IMR-90 (cell line): Measurements from ENCODE around the gene EIF1AD. TPM values are rescaled to one million over a fixed set of nuclear protein-coding genes. Genes with fewer than 3 reads are reported as not detected.

Source experiments
- ATAC-seq: fragments of 200-7000 bp; cut with Tn5 transposase; 2 replicates; pipeline ENCODE4 v1.9.1; 2020; ENCODE audit warnings: low read depth, mild to moderate bottlenecking, moderate library complexity
- BruUV-seq: library from RNA; stranded (reverse); fragments of 400-500 nt; replicated peaks from 2 replicates; lab custom pipeline; 2021; lab: Mats Ljungman, UMichigan
- CTCF ChIA-PET: fragments of 300-600 bp; formaldehyde crosslinking; extraction: SDS; loops from one replicate; lab custom pipeline; 2021; ENCODE audit warnings: antibody characterized with exemption; lab: Yijun Ruan, JAX
- POLR2A ChIA-PET: fragments of 300-600 bp; sonication (Branson Sonifier 250); formaldehyde crosslinking; loops from one replicate; lab custom pipeline; 2022; ENCODE audit warnings: antibody characterized with exemption; ENCODE audit not compliant: unreplicated experiment; lab: Charles Lee
- DNase-seq: peaks from one replicate; pipeline ENCODE4 v3.0.0; 2013
- H2AFZ ChIP-seq: replicated peaks from 2 replicates; pipeline ENCODE3; 2013; ENCODE audit warnings: low read length, mild to moderate bottlenecking; ENCODE audit not compliant: poor library complexity
- H2AK5ac ChIP-seq: 2 replicates; pipeline ENCODE4 v1.6.1; 2013; ENCODE audit warnings: low read depth, low read length, inconsistent platforms
- H2AK9ac ChIP-seq: replicated peaks from 2 replicates; pipeline ENCODE3; 2013; ENCODE audit warnings: mild to moderate bottlenecking, low read depth, low read length, moderate library complexity; ENCODE audit not compliant: poor library complexity
- H2BK120ac ChIP-seq: 2 replicates; pipeline ENCODE4 v1.6.1; 2013; ENCODE audit warnings: low read depth, low read length, inconsistent platforms
- H2BK15ac ChIP-seq: 3 replicates; pipeline ENCODE4 v1.6.1; 2013; ENCODE audit warnings: low read depth, low read length, inconsistent platforms
- H2BK20ac ChIP-seq: 2 replicates; pipeline ENCODE4 v1.6.1; 2013; ENCODE audit warnings: low read depth, mild to moderate bottlenecking, inconsistent platforms, low read length, moderate library complexity
- H2BK5ac ChIP-seq: 2 replicates; pipeline ENCODE4 v1.6.1; 2013; ENCODE audit warnings: mild to moderate bottlenecking, low read depth, low read length, inconsistent platforms; ENCODE audit not compliant: poor library complexity, severe bottlenecking
- H3K14ac ChIP-seq: replicated peaks from 2 replicates; pipeline ENCODE4 v1.6.1; 2013; ENCODE audit warnings: low read depth, low read length, inconsistent platforms
- H3K18ac ChIP-seq: 2 replicates; pipeline ENCODE4 v1.6.1; 2013; ENCODE audit warnings: low read depth, low read length, control low read depth
- H3K23ac ChIP-seq: 2 replicates; pipeline ENCODE4 v1.6.1; 2013; ENCODE audit warnings: low read depth, low read length, inconsistent platforms
- H3K27ac ChIP-seq: 2 replicates; pipeline ENCODE4 v1.5.1; 2013; ENCODE audit warnings: mild to moderate bottlenecking, control low read depth, low read length; ENCODE audit not compliant: insufficient read depth
- H3K27me3 ChIP-seq: 2 replicates; pipeline ENCODE4 v1.6.1; 2013; ENCODE audit warnings: low read length; ENCODE audit not compliant: control insufficient read depth, insufficient read depth
- H3K36me3 ChIP-seq: 2 replicates; pipeline ENCODE4 v1.6.1; 2013; ENCODE audit warnings: low read length, mixed read lengths; ENCODE audit not compliant: control insufficient read depth, insufficient read depth
- H3K4ac ChIP-seq: 2 replicates; pipeline ENCODE4 v1.6.1; 2013; ENCODE audit warnings: low read depth, low read length, inconsistent platforms
- H3K4me1 ChIP-seq: 2 replicates; pipeline ENCODE4 v1.6.1; 2013; ENCODE audit warnings: low read length, mixed read lengths; ENCODE audit not compliant: control insufficient read depth, insufficient read depth
- H3K4me2 ChIP-seq: 2 replicates; pipeline ENCODE4 v1.6.1; 2013; ENCODE audit warnings: low read depth, mild to moderate bottlenecking, control low read depth, low read length, moderate library complexity
- H3K4me3 ChIP-seq: 2 replicates; pipeline ENCODE4 v1.5.1; 2013; ENCODE audit warnings: low read depth, mild to moderate bottlenecking, control low read depth, low read length, moderate library complexity; ENCODE audit not compliant: insufficient read depth
- H3K56ac ChIP-seq: 2 replicates; pipeline ENCODE4 v1.6.1; 2013; ENCODE audit warnings: low read length, inconsistent platforms; ENCODE audit not compliant: insufficient read depth; ENCODE audit errors: extremely low read depth
- H3K79me1 ChIP-seq, 2 experiments: 2 replicates each; pipeline ENCODE4 v1.6.1; 2013; ENCODE audit warnings: low read length in 2 of 2, inconsistent platforms in 1 of 2, low read depth in 1 of 2
- H3K9ac ChIP-seq: 2 replicates; pipeline ENCODE4 v1.6.1; 2013; ENCODE audit warnings: low read depth, low read length, control low read depth
- H3K9me1 ChIP-seq: 2 replicates; pipeline ENCODE4 v1.6.1; 2013; ENCODE audit warnings: low read length, inconsistent platforms; ENCODE audit not compliant: insufficient read depth
- H3K9me3 ChIP-seq: 2 replicates; pipeline ENCODE4 v1.6.1; 2013; ENCODE audit warnings: low read length; ENCODE audit not compliant: control insufficient read depth, insufficient read depth
- H4K20me1 ChIP-seq: 2 replicates; pipeline ENCODE4 v1.6.1; 2013; ENCODE audit warnings: low read length, inconsistent platforms; ENCODE audit not compliant: insufficient read depth
- H4K5ac ChIP-seq: 2 replicates; pipeline ENCODE4 v1.6.1; 2013; ENCODE audit warnings: mild to moderate bottlenecking, low read depth, low read length, control low read depth
- H4K8ac ChIP-seq, 2 experiments: 2 replicates each; pipeline ENCODE4 v1.6.1; 2013; ENCODE audit warnings: low read depth in 2 of 2, low read length in 2 of 2, control low read depth in 1 of 2, inconsistent platforms in 1 of 2
- H4K91ac ChIP-seq: 2 replicates; pipeline ENCODE4 v1.6.1; 2013; ENCODE audit warnings: low read depth, low read length, inconsistent platforms; ENCODE audit not compliant: insufficient read depth
- MAZ ChIP-seq: IDR thresholded peaks from 2 replicates; pipeline ENCODE4 v1.6.1; 2012; ENCODE audit warnings: low read depth, mild to moderate bottlenecking, low read length, improper control_type of control experiment, moderate library complexity, borderline replicate concordance
- RCOR1 ChIP-seq: IDR thresholded peaks from 2 replicates; pipeline ENCODE4 v1.6.1; 2012; ENCODE audit warnings: mild to moderate bottlenecking, low read length, improper control_type of control experiment; ENCODE audit not compliant: insufficient replicate concordance
- SMC3 ChIP-seq: fragments of 150-350 bp; IDR thresholded peaks from 2 replicates; pipeline ENCODE4 v1.6.1; 2016; ENCODE audit warnings: low read depth, mild to moderate bottlenecking, antibody characterized with exemption, low read length, moderate library complexity
- WGBS, 2 experiments: methylation state at CpG; one replicate each; pipeline versions ENCODE4 v1.1.5 to v1.1.7; 2013; ENCODE audit warnings: missing lambda C conversion rate in 2 of 2; ENCODE audit not compliant: insufficient read length in 1 of 2; ENCODE audit errors: extremely low coverage in 2 of 2; 5-methylcytosine and 5-hydroxymethylcytosine counted together
- dilution Hi-C: fragments of 300-500 bp; cut with HindIII; formaldehyde crosslinking; loops from one replicate; pipeline ENCODE4 v1.14.3; 2018; ENCODE audit warnings: low sequenced_read_pairs; ENCODE audit not compliant: unreplicated experiment
- in situ Hi-C: fragments of 300-500 bp; cut with MboI; formaldehyde crosslinking; loops from 3 replicates; pipeline ENCODE4 v1.14.3; 2019; ENCODE audit warnings: low sequenced_read_pairs, inconsistent platforms, mixed read lengths
- intact Hi-C: fragments of 100-400 bp; cut with micrococcal nuclease; formaldehyde crosslinking; loops from 2 replicates; pipeline ENCODE4 v1.10.0; 2022
- polyA plus RNA-seq, 3 experiments: library from polyadenylated mRNA; depleted of rRNA; stranded (reverse); fragments of >200 nt; gene quantifications; 2 replicates each; pipeline ENCODE4 v1.2.3, GENCODE V29; 2012; ENCODE audit warnings: low replicate concordance in 1 of 3
- total RNA-seq: library from RNA; depleted of rRNA; stranded (reverse); fragments of >200 nt; gene quantifications from 2 replicates; pipeline ENCODE4 v1.2.3, GENCODE V29; 2012

The EIF1AD gene
- total and polyA plus RNA-seq, 2 of the 4 experiments (the other 2 are of a cell fraction): 32.5 to 62.6 TPM

DNA sequence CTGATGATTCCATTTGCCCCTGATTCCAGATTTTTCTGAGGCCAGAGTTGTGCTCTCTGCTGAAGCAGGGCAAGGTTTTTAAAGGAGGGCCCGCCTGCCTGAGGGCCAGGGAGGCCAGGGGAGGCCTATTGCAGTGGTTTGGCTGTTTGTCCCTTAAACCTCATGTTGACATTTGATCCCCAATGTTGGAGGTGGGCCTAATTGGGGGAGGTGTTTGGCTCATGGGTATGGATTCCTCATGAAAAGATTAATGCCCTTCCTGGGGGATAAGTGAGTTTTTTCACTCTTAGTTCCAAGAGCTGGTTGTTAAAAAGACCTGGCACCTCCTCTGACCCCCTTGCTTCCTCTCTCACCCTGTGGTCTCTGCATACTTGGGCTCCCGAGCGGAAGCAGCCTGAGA, 37.8 kb upstream of the EIF1AD start:
- Histone ChIP-seq H4K91ac (no peak overlapping the region), H3K4me3 (no peak overlapping the region), H2AK9ac (no peak overlapping the region), H2AK5ac (no peak overlapping the region), H2BK15ac (no peak overlapping the region), H4K8ac (no peak overlapping the region), H4K5ac (no peak overlapping the region), H2BK5ac (no peak overlapping the region), H3K9ac (no peak overlapping the region), H3K23ac (no peak overlapping the region), H3K27ac (no peak overlapping the region), H2AFZ (no peak overlapping the region), H3K79me1 (no peaks in the 10 kb centered on the region), H3K56ac (no peak overlapping the region), H3K18ac (no peak overlapping the region), H3K27me3 (peaks cover 17% of the 10 kb centered on the region), H3K9me3 (peaks cover 7% of the 10 kb centered on the region; the same call in 1 of the 2 replicates), H3K9me1 (no peaks in the 10 kb centered on the region), H3K4me2 (no peak overlapping the region), H4K20me1 (0 out of 2 replicates have a peak, but pooled peaks cover 3% of the 10 kb centered on the region), H3K36me3 (no peaks in the 10 kb centered on the region), H3K4me1 (no peaks in the 10 kb centered on the region; the same call in 1 of the 2 replicates), H3K4ac (no peak overlapping the region), H2BK120ac (no peak overlapping the region), H3K14ac (no peak overlapping the region), H2BK20ac (no peak overlapping the region)
- in situ Hi-C loops (no loop called here), dilution Hi-C loops (no loop called here), intact Hi-C loops (no loop called here)
- DNase-seq (no peak), ATAC-seq (no peak)
- no TSS peak for BruUV-seq
- POLR2A ChIA-PET: no interaction called here
- TF ChIP-seq MAZ (no peak), SMC3 (no peak), RCOR1 (no peak)
- CTCF ChIA-PET: no interaction called here
- WGBS, 2 experiments: 44% methylated on average over 2 of the region's 3 CpGs; no CpG with 5 or more reads in 1 of the 2 experiments
